ENCODE measurements around the gene ADSL. TPM values are rescaled to one million over a fixed set of nuclear protein-coding genes. Genes with fewer than 3 reads are reported as not detected.

The ADSL gene
- total and polyA plus RNA-seq, 2 donors (not counting 1 experiment from before 2014, with no cell fraction given): 61.0 to 63.8 TPM

GRCh38 chr22:40322021-40322420 is 24.3 kb upstream of the ADSL start:
- TF ChIP-seq, protein P1, sequence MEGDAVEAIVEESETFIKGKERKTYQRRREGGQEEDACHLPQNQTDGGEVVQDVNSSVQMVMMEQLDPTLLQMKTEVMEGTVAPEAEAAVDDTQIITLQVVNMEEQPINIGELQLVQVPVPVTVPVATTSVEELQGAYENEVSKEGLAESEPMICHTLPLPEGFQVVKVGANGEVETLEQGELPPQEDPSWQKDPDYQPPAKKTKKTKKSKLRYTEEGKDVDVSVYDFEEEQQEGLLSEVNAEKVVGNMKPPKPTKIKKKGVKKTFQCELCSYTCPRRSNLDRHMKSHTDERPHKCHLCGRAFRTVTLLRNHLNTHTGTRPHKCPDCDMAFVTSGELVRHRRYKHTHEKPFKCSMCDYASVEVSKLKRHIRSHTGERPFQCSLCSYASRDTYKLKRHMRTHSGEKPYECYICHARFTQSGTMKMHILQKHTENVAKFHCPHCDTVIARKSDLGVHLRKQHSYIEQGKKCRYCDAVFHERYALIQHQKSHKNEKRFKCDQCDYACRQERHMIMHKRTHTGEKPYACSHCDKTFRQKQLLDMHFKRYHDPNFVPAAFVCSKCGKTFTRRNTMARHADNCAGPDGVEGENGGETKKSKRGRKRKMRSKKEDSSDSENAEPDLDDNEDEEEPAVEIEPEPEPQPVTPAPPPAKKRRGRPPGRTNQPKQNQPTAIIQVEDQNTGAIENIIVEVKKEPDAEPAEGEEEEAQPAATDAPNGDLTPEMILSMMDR (IDR thresholded peaks at IDR 0.05): no peak
- no peak for TF ChIP-seq EZH2 (IDR thresholded peaks at IDR 0.05; ENCODE audit: borderline replicate concordance, insufficient read depth, low read depth, low read length, poor library complexity, severe bottlenecking)
- H3K9me3 ChIP-seq (ENCODE audit: control extremely low read depth in 1 of 3, control insufficient read depth in 2 of 3, insufficient read depth in 1 of 3, low read length in 2 of 3): no peaks in the 10 kb centered on the region
- no CpG with 5 or more reads among the region's 5 CpGs for WGBS (ENCODE audit: insufficient coverage)
- Mint-ChIP-seq H3K4me1 (peaks cover 8% of the 10 kb centered on the region), H3K27ac (no peak overlapping the region), H3K27me3 (no peaks in the 10 kb centered on the region), H3K4me3 (no peak overlapping the region), H3K9me3 (ENCODE audit: insufficient read depth) (no peaks in the 10 kb centered on the region)
- no peak overlapping the region for H3K4me2 ChIP-seq (replicated peaks; ENCODE audit: low read depth, low read length, poor library complexity, severe bottlenecking)
- H3K9ac ChIP-seq (ENCODE audit: low read length): no peak overlapping the region
- DNase-seq (no peak), ATAC-seq (ENCODE audit: low read depth) (no peak)
- H4K20me1 ChIP-seq (ENCODE audit: control insufficient read depth, insufficient read depth, low read length, poor library complexity, severe bottlenecking): no peaks in the 10 kb centered on the region
- peaks cover 4 to 66% of the 10 kb centered on the region in 2 experiments for H3K36me3 ChIP-seq (replicated peaks in 1 of 2; ENCODE audit: control extremely low read depth in 1 of 2, control insufficient read depth in 1 of 2, extremely low read depth in 1 of 2, insufficient read depth in 2 of 2, low read length in 1 of 2)
- intact Hi-C loops (cut with micrococcal nuclease): no loop called here
- no peak overlapping the region for H3K27ac ChIP-seq (ENCODE audit: low read length in 2 of 2)
- H3K79me2 ChIP-seq (ENCODE audit: control insufficient read depth, insufficient read depth, low read length): no peaks in the 10 kb centered on the region
- H3K27me3 ChIP-seq (replicated peaks in 1 of 4; ENCODE audit: control extremely low read depth in 1 of 4, control insufficient read depth in 3 of 4, insufficient read depth in 4 of 4, low read length in 3 of 4): no peaks in the 10 kb centered on the region
- H3K4me3 ChIP-seq (ENCODE audit: control extremely low read depth in 1 of 5, extremely low read depth in 1 of 5, insufficient read depth in 1 of 5, low read depth in 2 of 5, low read length in 4 of 5): no peak overlapping the region
- ChIA-PET CTCF (no interaction called here), POLR2A (no interaction called here)
- H3K4me1 ChIP-seq (ENCODE audit: control insufficient read depth in 2 of 2, insufficient read depth in 2 of 2, low read length in 2 of 2): no peaks in the 10 kb centered on the region
- H2AFZ ChIP-seq (ENCODE audit: insufficient read depth, low read depth, low read length, poor library complexity, severe bottlenecking): no peak overlapping the region

DNA sequence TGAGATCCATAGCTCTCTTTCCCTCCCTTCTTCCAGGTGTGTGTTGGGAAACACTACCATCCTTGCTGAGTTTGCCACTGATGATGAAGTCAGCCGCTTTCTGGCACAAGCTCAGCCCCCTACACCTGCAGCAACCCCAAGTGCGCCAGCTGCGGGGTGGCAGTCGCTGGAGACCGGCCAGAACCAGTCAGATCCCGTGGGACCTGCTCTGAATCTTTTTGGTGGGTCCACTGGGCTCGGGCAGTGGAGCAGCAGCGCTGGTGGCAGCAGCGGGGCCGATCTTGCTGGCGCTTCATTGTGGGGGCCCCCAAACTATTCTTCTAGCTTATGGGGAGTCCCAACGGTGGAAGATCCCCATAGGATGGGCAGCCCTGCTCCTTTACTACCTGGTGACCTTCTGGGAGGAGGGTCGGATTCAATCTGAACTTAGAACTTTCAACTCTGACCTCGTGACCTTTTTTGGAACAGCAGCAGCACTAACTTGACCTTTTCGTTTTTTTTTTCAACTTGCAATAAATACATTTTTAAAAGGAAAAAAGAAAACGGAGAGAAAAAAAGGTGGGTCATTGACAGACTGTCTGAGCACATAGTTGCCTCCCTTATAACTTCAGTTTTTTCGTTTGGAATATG is 23.4 kb upstream of the ADSL start:
- Histone ChIP-seq H3K36me3 (replicated peaks in 1 of 2; ENCODE audit: control extremely low read depth in 1 of 2, control insufficient read depth in 1 of 2, extremely low read depth in 1 of 2, insufficient read depth in 2 of 2, low read length in 1 of 2) (peaks cover 4 to 68% of the 10 kb centered on the region in 2 experiments), H3K9ac (ENCODE audit: low read length) (no peak overlapping the region), H3K79me2 (ENCODE audit: control insufficient read depth, insufficient read depth, low read length) (no peaks in the 10 kb centered on the region), H2AFZ (ENCODE audit: insufficient read depth, low read depth, low read length, poor library complexity, severe bottlenecking) (no peak overlapping the region), H3K4me3 (ENCODE audit: control extremely low read depth in 1 of 5, extremely low read depth in 1 of 5, insufficient read depth in 1 of 5, low read depth in 2 of 5, low read length in 4 of 5) (no peak overlapping the region), H3K27ac (ENCODE audit: low read length in 2 of 2) (no peak overlapping the region), H4K20me1 (ENCODE audit: control insufficient read depth, insufficient read depth, low read length, poor library complexity, severe bottlenecking) (no peaks in the 10 kb centered on the region), H3K4me1 (ENCODE audit: control insufficient read depth in 2 of 2, insufficient read depth in 2 of 2, low read length in 2 of 2) (no peaks in the 10 kb centered on the region), H3K9me3 (ENCODE audit: control extremely low read depth in 1 of 3, control insufficient read depth in 2 of 3, insufficient read depth in 1 of 3, low read length in 2 of 3) (no peaks in the 10 kb centered on the region), H3K4me2 (replicated peaks; ENCODE audit: low read depth, low read length, poor library complexity, severe bottlenecking) (no peak overlapping the region), H3K27me3 (replicated peaks in 1 of 4; ENCODE audit: control extremely low read depth in 1 of 4, control insufficient read depth in 3 of 4, insufficient read depth in 4 of 4, low read length in 3 of 4) (no peaks in the 10 kb centered on the region)
- Mint-ChIP-seq H3K27me3 (no peaks in the 10 kb centered on the region), H3K4me3 (no peak overlapping the region), H3K27ac (peak overlapping the region; percentile 63), H3K4me1 (peaks cover 8% of the 10 kb centered on the region), H3K9me3 (ENCODE audit: insufficient read depth) (no peaks in the 10 kb centered on the region)
- CTCF ChIA-PET: no interaction called here
- no peak for DNase-seq
- POLR2A ChIA-PET: no interaction called here
- intact Hi-C loops (cut with micrococcal nuclease): no loop called here
- ATAC-seq (ENCODE audit: low read depth): no peak
- TF ChIP-seq EZH2 (IDR thresholded peaks at IDR 0.05; ENCODE audit: borderline replicate concordance, insufficient read depth, low read depth, low read length, poor library complexity, severe bottlenecking): no peak
- TF ChIP-seq, protein P1 (IDR thresholded peaks at IDR 0.05): no peak
- 100% methylated on average over 12 of the region's 17 CpGs for WGBS (ENCODE audit: insufficient coverage)

Data from B cell (primary cell).